WI38 (cell line): Measurements from ENCODE around the gene ZNF428.

ENCODE experiments used
- H3K4me3 ChIP-seq: 2 replicates; pipeline ENCODE4 v1.5.1; 2011; ENCODE audit warnings: low read depth, mild to moderate bottlenecking, control low read depth, low read length
- TF ChIP-seq, protein P1 (sequence below): IDR thresholded peaks from 2 replicates; pipeline ENCODE4 v1.5.1; 2012; ENCODE audit warnings: low read depth, mild to moderate bottlenecking, control low read depth, low read length

ZNF428 gene

DNA sequence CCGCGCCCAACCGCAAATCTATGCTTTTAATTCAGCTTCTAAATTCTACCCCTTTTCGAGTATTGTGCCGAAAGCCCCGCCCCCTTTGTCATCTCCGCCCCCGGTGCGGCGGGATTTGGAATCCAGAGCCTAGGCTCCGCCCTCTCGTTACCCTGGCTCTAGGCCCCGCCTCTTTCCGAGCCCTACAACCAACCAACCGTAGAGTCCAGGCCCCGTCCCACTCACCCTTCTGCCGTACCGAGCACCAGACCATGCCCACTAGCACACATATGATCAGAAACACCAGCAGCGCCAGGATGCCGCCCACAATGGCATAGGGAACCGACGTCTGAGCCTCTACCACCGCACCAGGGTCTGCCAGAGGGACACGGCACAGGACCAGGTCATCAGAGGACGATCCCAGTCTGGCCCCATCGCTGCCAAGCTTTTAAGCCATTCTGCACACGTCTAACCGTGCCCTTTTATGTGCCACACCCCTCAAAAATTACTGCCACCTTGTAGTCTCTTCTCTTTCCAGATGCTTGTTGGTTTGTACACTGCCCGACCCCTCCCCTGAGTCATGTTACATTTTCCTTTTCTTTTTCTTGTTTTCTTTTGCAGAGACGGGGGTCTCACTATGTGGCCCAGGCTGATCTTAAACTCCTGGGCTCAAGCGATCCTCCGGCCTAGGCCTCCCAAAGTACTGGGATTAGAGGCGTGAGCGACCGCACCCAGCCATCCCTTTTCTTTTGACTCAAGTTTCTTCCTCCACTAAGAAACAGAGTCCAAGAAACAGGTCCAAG lies 4.7 kb upstream of the ZNF428 start:
- H3K4me3 ChIP-seq: no peak overlapping the region

DNA sequence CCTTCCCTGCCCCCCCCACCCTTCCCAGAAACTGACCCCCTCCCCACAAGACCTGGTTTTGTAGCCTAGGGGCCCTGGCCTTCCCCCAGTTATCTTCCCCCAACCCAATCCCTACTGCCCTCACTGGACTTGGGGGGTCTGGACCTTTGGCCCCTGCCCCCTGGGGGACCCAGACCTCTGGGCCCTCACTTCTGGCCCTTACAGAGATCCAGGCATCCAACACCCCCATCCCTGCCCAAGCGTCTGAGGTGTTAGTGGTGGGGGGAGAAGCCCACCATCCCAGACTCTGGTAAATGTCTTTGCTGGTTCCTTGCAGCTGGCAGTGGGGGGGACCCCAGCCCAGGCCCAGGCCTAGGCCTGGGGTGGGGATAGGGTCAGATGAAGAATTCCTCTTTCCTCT lies 3.5 kb upstream of the ZNF428 start:
- H3K4me3 ChIP-seq: no peak overlapping the region
- TF ChIP-seq, protein P1, sequence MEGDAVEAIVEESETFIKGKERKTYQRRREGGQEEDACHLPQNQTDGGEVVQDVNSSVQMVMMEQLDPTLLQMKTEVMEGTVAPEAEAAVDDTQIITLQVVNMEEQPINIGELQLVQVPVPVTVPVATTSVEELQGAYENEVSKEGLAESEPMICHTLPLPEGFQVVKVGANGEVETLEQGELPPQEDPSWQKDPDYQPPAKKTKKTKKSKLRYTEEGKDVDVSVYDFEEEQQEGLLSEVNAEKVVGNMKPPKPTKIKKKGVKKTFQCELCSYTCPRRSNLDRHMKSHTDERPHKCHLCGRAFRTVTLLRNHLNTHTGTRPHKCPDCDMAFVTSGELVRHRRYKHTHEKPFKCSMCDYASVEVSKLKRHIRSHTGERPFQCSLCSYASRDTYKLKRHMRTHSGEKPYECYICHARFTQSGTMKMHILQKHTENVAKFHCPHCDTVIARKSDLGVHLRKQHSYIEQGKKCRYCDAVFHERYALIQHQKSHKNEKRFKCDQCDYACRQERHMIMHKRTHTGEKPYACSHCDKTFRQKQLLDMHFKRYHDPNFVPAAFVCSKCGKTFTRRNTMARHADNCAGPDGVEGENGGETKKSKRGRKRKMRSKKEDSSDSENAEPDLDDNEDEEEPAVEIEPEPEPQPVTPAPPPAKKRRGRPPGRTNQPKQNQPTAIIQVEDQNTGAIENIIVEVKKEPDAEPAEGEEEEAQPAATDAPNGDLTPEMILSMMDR: no peak

More for the DNA sequence above, 4.7 kb upstream of the ZNF428 start:
- TF ChIP-seq, protein P1: no peak

DNA sequence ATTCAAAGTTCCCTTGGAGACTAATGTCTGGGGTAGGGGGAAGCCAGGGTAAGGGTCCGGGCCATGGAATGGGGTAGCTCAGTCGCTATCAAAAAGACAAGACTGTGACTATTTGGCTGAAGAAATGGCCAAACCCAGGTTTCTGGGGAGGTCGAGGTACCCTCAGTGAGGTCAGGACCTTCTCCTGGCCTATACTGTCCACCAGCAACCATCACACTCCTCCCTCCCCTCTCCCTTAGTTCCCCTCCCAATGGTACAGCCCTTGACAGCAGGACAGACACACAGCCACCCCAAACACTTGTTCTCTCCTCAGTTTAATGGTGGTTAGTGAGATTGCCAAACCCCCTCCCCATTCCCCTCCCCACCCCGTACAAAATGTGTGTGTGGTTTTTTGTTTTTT lies 2.6 kb upstream of the ZNF428 start:
- TF ChIP-seq, protein P1: no peak
- H3K4me3 ChIP-seq: no peak overlapping the region

DNA sequence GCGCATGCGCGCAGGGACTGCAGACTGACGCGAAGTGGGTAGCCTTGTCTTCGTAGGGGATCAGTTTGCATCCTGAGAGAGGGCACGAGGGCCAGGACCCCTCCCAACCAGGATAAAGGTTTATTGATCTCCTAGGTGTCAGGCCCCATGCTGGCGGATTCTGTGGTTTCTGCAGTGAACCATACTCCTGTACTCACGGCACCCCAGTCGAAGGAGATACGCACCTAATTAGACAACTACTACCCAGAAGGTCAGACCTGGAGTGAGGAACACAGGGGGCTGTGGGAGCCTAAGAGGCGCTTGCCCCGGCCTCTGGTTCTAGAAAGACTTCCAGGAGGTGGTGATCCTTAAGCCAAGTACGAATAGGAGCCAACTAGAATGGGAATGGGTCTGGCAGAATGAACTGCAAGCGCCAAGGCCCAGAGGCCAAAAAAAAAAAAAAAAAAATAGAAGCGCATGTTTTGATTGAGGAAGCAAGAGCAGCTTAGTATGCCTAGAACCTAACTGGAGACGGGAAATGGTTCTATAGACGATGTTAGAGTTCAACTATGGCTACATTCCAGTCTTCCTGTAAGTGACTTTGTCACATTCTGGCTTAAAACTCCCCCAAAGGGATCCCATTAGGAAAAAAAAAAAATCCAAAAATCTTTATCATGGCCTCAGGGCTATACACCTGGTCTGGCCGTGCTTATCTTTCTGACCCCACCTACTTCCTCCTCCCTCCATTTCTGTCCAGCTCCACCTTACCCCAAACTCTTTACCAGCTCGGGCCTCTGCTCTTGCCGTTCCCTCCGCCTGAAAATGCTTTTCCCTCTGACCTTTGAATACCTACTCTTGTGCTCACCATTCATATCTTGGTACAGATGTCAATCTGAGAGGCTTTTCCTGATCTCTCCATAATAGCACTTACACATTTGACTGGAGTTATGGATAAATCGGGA lies 902 bp upstream of the ZNF428 start:
- TF ChIP-seq, protein P1: no peak
- peak overlapping the region; percentile 79 for H3K4me3 ChIP-seq

DNA sequence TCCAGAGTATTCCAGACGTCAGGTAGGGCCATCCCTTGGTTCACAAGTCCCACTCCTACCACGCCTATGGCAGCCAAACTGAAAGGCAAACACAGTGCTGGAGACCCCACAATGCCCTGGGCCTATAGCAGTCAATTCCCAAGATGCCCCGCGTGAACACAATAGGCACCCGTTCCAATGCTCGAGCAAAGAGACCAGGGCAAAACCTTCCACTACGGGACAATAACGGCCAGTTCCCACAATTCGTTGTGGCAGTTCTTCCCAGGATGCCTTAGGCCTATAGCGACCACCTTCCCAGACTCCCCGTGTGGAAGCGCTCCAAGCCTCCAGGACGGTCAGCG lies 538 bp downstream of the ZNF428 start:
- TF ChIP-seq, protein P1: no peak
- H3K4me3 ChIP-seq: peak overlapping the region; percentile 79

DNA sequence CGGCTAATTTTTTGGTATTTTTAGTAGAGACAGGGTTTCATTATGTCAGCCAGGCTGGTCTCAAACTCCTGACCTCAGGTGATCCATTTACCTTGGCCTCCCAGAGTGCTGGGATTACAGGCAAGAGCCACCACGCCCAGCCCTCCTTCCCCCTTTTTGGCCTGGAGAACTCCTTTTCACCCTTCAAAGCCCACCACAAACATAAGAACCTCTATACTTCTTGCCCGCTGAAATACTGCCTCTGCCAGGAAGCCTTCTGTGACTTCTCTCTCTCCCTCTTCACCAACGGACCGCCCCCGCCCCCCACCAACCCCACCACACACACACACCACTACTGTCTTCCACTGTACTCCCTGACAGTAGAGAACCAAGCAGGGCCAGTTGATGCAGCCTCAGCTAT lies 2.5 kb downstream of the ZNF428 start:
- TF ChIP-seq, protein P1: no peak

DNA sequence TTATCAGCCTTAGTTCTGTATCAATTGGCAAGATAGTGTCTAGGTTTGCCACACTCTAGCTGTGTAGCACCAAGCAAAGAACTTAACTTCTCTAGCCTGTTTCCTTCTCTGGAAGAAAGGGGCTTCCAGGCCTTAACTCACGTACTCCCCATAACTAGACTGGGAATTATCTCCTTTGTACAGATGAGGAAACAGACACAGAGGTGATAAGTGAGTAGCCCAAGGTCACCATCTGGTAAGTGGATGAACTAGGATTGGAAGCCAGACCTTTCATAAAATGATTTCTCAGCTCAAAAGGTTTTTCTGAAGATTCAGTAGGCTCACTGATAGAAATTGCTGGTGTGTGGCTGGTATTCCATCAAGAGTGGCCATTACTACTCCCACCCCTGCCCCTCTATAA lies 3.1 kb downstream of the ZNF428 start:
- no peak overlapping the region for H3K4me3 ChIP-seq
- TF ChIP-seq, protein P1: no peak

More for the DNA sequence above, 2.5 kb downstream of the ZNF428 start:
- H3K4me3 ChIP-seq: no peak overlapping the region
